Retinal pigment epithelial cell (primary cell): ENCODE results near the gene S100A2.

Source experiments
- DNase-seq: peaks from one replicate; pipeline ENCODE4 v3.0.0-alpha.2; 2010; ENCODE audit warnings: low read depth
- H3K4me3 ChIP-seq: 2 replicates; pipeline ENCODE4 v1.5.1; 2011; ENCODE audit warnings: mild to moderate bottlenecking, low read length, control low read depth, moderate library complexity
- CTCF ChIP-seq: conservative IDR thresholded peaks from 2 replicates; pipeline ENCODE4 v1.5.1; 2011; ENCODE audit warnings: low read depth, low read length, control low read depth, inconsistent platforms

Gene S100A2

DNA sequence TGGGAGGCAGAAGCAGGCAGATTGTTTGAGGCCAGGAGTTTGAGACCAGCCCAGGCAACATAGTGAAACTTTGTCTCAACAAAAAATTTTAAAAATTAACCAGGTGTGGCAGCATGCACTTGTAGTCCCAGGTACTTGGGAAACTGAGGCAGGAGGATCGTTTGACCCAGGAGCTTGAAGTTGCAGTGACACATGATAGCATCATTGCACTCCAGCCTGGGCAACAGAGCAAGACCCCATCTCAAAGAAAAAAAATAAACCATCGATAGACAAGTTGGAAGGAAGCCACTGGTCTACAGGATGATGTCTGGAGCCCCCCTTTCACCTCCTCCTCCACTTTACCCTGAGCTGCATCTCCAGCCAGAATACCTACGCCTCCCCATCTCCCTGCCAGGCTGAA is 46.4 kb downstream of the S100A2 start:
- DNase-seq = no peak
- TF ChIP-seq CTCF = no peak

DNA sequence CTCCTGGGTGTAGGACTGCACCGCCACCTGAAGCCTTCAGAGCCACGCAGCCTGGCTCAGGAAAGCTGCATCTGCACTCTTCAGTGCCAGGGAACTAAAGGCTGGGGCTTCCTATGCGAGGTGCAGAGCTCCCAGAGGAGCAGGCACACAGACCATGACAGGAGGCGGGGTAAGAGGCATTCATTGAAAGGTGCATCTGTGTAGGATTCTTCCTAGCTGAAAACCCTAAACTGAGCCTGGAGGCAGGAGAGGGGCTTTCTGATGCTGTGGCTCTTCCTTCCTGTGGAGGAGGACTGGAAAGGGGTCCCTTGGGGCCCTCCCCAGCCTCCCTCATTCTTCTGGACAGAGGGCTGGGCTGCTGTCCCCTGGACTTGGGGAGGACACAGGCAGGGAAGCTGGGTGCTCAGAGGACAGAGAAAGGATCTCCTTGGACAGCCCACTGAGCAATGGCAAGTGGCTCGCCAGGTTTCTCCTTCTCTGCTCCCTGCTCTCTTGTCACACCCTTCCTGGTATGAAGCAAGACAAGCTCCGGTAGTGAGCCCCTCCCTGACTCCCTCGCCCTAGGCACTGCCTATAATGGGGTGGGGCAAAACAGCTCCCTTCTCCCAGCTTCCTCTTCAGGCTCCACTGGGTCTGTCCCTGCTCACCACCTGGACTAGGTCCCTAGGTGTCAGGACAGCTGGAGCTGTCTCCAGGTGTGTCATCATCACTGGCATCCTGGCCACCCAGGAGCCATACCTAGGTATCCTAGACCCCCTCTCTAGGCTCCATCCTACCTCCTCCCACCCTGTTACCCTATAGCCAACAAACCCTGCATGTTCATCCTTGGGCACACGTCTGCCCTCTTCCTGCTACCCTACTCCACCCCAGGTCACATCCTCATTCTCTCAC is 49.9 kb downstream of the S100A2 start:
- TF ChIP-seq CTCF = no peak
- DNase-seq = no peak

More for the DNA sequence above, 46.4 kb downstream of the S100A2 start:
- no peak overlapping the region for H3K4me3 ChIP-seq

GRCh38 chr1:153513666-153514065 is 52.0 kb downstream of the S100A2 start:
- TF ChIP-seq CTCF = no peak
- no peak overlapping the region for H3K4me3 ChIP-seq

More for the DNA sequence above, 49.9 kb downstream of the S100A2 start:
- no peak overlapping the region for H3K4me3 ChIP-seq

DNA sequence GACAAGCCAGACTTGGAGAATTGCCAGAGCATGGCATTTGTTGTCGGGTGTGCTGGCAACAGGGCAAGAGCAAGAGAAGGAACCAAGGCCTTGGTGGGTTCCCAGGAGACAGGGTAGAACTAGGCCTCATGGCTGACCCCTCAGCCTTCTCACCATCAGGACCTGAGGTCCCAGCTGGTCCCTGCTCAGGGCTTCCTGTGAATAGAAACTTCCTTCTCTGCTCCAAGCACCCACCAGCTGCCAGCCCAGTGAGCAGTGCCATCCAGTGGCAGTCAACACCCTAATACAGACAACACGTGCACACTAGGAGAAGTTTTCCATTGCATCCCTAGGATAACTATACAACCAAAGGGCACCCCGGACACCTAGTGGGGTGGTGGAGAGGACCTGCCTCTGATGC is 52.6 kb downstream of the S100A2 start:
- peak; percentile 10 for TF ChIP-seq CTCF
- no peak overlapping the region for H3K4me3 ChIP-seq
- no peak for DNase-seq

More at GRCh38 chr1:153513666-153514065, 52.0 kb downstream of the S100A2 start:
- no peak for DNase-seq
